NCI-H2081 treated with DMSO at 0.1 percent for 48 hours (cell line): Measurements from ENCODE around the gene DNAL4.

Experiments
- DNase-seq: peaks from one replicate; lab custom pipeline; 2025; lab: John Stamatoyannopoulos, UW

The DNAL4 gene

GRCh38 chr22:38758276-38758945 is 35.5 kb downstream of the DNAL4 start:
- no peak for DNase-seq

- no peak for DNase-seq
Observed at GRCh38 chr22:38757464-38757757, 36.5 kb downstream of the DNAL4 start.

- no peak for DNase-seq
Observed at GRCh38 chr22:38756711-38757463, 37.1 kb downstream of the DNAL4 start.

GRCh38 chr22:38755911-38756532 is 37.9 kb downstream of the DNAL4 start, which contains the start of gene SUN2:
Gene SUN2 (minus strand): TSS chr22:38755998. CDS start chr22:38752628, 3,370 bp downstream.
- no peak for DNase-seq

GRCh38 chr22:38755155-38755910 is 38.6 kb downstream of the DNAL4 start:
- no peak for DNase-seq

GRCh38 chr22:38754751-38755154 is 39.2 kb downstream of the DNAL4 start:
- no peak for DNase-seq

GRCh38 chr22:38753948-38754750 is 39.8 kb downstream of the DNAL4 start:
- DNase-seq, result no peak

GRCh38 chr22:38751422-38752346 is 42.3 kb downstream of the DNAL4 start:
- no peak for DNase-seq

- no peak for DNase-seq
Observed at GRCh38 chr22:38751066-38751421, 42.9 kb downstream of the DNAL4 start.

- DNase-seq, result no peak
Observed at GRCh38 chr22:38750638-38751037, 43.3 kb downstream of the DNAL4 start.

GRCh38 chr22:38750104-38750503 is 43.8 kb downstream of the DNAL4 start:
- DNase-seq, result no peak

GRCh38 chr22:38748487-38749136 is 45.3 kb downstream of the DNAL4 start:
- DNase-seq, result no peak

GRCh38 chr22:38745676-38746460 is 48.1 kb downstream of the DNAL4 start:
- no peak for DNase-seq

GRCh38 chr22:38744981-38745380 is 49.0 kb downstream of the DNAL4 start:
- DNase-seq, result no peak

- DNase-seq, result no peak
Observed at GRCh38 chr22:38742176-38742942, 51.6 kb downstream of the DNAL4 start.

- no peak for DNase-seq
Observed at GRCh38 chr22:38741576-38741975, 52.4 kb downstream of the DNAL4 start.

- DNase-seq, result no peak
Observed at GRCh38 chr22:38741166-38741565, 52.8 kb downstream of the DNAL4 start.

- no peak for DNase-seq
Observed at GRCh38 chr22:38740754-38741153, 53.2 kb downstream of the DNAL4 start.
